GM19043 (cell line): ENCODE results near the gene RPS27.
"Not testable (repeated sequence)": the region's sequence is repeated elsewhere in the genome, so short reads cannot be mapped to it uniquely, and the experiment has no call there.

Source experiments
- ATAC-seq: cut with Tn5 transposase; IDR thresholded peaks from one replicate; pipeline ENCODE4 v1.9.1; 2021; ENCODE audit warnings: low read depth; ENCODE audit not compliant: unreplicated experiment

RPS27 gene

DNA sequence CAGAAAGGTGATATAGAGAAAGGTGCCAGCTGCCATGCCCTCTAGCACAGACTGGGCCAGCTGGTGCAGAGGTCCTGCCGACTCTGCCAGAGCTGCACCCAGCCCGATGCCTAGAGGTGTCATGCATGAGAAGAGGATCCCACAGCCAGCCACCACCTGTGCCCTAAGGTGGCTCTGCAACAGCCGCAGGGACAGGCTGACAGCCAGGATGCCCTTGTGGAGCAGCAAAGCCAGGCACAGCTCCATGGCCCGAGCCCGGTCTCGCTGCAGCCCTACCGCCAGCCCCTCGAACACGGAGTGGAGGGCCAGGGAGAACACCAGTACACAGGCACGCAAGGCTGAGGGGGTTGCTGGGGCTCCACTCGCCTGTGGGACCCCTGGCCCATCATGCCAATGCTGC is 30.4 kb upstream of the RPS27 start:
- no peak for ATAC-seq

- no peak for ATAC-seq
Observed at GRCh38 chr1:153961421-153961820, 29.1 kb upstream of the RPS27 start.

DNA sequence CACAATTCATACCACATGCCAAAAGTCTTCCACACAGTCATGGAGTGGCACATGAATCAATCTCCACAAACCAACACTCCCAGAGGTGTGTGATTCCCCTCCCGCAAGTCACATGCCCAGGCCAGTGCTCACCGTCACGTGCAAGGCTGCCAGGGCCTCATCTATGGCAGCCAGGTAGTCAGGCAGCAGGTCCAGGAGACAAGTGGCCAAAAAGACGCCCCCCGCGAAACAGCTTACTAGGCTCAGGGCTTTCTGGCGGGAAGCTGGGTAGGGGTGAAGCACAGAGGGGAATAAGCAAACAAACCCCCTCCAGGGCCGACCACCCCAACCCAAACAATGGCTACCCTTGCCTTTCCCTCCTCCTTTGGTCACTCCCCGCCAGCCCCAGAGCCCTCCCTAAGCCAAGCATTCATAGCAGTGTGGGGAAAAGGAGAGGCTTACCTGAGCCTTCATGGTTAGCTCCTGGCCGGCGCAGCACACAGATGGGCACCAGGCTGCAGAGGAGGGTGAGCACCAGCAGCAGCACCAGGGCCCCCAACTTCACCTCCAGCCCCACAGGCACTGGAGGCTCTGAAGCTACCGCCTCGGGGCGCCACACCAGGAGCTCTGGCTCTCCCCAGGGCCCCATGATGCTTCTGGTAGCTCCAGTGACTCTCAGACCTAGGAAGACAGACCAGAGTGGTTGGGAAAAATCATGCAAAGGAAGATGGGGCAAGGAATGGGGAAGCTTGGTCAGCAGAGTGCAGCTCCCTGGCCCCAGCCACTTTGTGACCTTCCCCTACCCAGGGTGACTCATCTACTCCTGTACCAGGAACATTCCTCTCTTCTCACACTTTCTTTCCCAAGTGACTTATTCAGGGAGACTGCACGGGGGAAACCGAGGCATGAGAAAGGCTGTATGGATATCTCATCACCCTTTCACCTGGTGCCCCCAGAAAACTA is 28.2 kb upstream of the RPS27 start:
- no peak for ATAC-seq

DNA sequence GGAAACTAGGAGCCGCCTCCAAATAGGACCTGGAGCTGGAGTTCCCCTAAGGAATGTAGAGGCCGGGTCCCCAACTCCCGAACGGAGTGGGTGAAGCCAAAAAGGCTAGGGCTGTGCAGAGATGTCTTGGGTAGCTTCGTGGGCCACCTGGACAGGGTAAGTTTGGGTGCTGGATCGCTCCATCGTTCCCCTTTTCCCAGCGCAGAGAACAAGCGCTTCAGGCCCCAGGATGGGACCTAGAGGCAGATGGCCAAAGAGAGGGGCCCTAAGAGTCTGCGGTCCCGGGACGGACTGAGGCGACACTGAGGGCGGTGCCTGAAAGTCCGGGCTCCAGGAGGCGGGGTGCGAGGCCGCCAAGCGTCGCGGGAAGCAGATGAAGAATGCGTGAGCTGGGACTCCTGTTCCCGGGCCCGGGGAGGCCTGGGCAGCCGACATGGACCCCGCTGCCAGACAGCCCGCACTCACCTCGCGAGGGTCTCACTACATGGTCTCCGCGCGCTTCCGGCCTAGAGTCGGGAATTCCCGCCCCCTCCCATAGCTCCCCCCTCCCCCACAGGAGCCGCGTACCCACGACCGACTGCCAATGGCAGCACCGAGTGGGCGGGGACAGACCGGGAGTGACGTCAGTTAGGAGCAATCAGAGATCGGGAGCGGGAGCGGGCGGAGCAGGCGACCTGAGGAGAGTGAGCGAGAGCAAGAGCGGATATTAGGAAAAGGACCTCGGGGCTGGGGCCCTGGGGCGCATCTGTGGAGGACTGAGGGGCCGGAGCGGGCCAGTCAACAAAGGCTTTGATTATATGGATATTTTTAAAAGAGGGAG is 27.3 kb upstream of the RPS27 start, which contains the start of gene SLC39A1:
Gene SLC39A1 (minus strand): TSS at position 508 of the 820 bp plus-strand sequence. CDS start 822 bp downstream, outside the sequence.
- peak; percentile 46 for ATAC-seq

GRCh38 chr1:153963850-153964331 is 26.7 kb upstream of the RPS27 start:
- no peak for ATAC-seq

GRCh38 chr1:153967107-153967999 is 23.2 kb upstream of the RPS27 start, which contains the start of gene CREB3L4:
CREB3L4 (plus strand) TSS chr1:153967902; CDS start chr1:153968526, 624 bp downstream.
- peak; percentile 80 for ATAC-seq

DNA sequence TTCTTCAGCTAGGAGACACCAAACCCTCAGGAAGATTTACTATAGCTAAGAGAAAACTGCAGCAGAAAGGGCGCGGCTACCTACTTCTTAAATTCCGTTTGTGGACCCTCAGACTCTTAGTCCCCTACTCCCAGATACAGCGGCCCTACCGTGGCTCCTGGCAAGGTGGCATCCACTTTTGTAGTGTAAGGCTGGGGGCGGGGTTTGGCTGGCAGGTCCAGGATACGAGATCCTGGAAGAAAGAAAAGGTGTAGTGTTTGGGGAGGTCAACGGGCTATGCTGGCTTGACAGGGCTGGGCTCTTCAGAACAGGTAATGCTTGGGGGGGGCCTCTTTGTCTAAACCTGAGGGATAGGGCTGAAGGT is 22.6 kb upstream of the RPS27 start:
- ATAC-seq, result no peak

DNA sequence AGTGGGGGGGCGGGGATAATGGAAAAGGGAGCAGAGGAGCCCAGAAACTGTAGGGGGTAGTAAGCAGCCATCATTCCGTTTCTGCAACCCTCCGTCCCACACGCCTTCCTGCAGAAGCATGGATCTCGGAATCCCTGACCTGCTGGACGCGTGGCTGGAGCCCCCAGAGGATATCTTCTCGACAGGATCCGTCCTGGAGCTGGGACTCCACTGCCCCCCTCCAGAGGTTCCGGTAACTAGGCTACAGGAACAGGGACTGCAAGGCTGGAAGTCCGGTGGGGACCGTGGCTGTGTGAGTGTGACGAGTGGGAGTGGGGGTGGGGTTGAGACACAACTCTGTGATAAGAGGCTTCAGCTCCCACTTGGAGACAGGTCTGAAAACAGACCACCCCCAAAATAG is 22.2 kb upstream of the RPS27 start:
- ATAC-seq, result no peak

GRCh38 chr1:153968972-153969371 is 21.6 kb upstream of the RPS27 start:
- ATAC-seq, result no peak

DNA sequence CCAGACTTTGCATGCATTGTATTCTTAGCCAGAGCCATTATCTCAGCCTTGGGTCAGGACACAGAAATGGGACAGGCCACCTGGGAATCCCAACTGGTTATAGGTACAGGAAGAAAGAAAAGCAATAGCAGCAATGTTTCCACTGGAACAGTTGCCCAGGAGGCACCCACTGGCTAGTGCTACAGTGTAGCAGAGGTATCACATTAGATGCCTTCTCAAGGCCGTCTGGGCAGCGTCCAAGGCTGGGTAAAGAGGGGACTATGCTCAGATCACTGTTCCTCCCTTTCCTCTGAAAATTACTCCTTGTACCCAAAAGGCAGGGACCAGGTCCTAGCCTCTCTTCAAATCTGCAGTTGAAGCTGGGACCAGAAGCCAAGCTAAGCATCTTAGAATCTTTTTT is 20.2 kb upstream of the RPS27 start:
- no peak for ATAC-seq

- ATAC-seq, result no peak
Observed at GRCh38 chr1:153973071-153973470, 17.5 kb upstream of the RPS27 start.

DNA sequence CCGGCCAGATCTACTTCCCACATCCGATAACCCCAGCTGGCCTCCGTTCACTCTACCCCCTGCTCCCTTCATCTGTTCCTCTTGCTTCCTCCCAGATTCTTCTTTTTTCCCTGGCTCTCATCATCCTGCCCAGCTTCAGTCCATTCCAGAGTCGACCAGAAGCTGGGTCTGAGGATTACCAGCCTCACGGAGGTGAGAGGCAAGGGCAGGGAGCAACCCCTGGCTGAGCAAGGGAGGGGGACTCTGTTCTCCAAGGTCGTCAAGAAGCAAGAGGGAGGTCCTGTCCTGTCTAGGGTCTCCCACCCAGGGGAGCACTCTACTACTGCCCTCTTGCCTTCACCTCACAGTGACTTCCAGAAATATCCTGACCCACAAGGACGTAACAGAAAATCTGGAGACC is 17.0 kb upstream of the RPS27 start:
- ATAC-seq, result no peak

DNA sequence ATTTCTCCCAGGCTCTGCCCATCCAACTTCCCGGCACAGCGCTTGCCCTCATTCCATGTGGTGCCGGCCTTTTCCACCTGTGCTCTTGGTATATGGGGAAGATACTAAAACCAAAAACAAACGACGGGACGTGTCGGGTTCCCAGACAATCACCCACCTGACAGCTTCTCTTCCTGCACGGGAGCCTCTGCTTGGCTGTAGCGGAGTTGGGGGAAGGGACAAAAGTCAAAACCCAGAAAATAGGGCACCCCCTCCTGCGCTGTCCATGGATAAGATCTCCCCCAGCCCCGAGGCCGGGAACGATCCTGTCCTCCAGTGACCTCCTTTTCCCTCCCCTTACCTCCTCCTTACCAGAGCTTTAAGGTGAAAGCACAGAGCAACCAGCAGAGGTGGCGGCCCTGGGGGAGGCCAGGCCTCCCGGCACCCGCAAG is 13.7 kb upstream of the RPS27 start:
- no peak for ATAC-seq

DNA sequence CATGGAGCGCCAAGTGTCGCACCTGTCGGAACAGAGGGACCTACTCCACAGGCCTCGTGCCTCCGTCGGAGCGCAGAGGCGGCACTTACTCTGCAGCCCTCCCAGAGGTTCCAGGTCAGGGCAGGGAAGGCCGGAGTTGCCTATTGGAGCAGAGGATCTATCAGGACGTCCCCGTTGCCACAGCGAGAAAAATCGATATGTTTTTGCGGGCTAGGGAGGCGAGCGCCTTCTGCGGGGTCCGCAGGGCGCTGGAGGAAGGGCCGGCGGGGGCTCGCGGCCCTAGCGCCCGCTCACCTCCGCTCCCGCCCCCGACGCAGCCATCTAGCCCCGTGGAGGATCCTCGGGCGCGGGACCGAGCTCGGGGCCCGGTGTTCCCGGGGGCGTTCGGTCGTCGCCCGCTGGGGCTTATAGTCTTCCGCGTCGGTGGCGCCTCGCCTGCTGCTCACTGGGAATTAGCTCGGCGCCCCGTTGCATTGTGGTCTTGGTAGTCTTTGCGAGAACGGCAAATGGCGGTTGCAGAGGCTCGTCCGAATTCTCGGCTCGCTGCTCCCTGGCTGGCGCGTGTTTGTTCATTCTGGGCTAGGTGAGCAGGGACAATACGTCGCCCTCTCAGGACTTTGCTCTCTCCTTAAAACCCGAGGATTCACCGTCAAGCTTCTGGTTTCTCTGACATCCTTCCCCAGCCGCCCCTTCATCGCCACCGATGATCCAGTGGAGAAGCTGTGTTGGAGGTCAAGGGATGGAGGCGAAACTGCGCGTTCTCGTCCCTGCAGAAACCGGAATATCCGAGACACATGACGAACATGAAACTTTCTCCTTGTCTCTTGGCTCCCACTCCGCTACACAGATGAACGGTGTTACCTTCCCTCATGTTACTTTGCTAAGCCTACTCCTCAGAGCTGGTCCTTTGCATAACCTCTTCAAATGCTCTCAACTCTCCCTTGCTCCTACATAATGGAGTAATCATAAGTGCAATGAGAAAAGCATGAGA is 13.0 kb upstream of the RPS27 start, which contains the start of gene JTB:
Gene JTB (minus strand): TSS at position 425 of the 991 bp plus-strand sequence. CDS start 422 bp downstream, at position 3.
- ATAC-seq, result no peak

- no peak for ATAC-seq
Observed at GRCh38 chr1:153978274-153978909, 12.2 kb upstream of the RPS27 start.

DNA sequence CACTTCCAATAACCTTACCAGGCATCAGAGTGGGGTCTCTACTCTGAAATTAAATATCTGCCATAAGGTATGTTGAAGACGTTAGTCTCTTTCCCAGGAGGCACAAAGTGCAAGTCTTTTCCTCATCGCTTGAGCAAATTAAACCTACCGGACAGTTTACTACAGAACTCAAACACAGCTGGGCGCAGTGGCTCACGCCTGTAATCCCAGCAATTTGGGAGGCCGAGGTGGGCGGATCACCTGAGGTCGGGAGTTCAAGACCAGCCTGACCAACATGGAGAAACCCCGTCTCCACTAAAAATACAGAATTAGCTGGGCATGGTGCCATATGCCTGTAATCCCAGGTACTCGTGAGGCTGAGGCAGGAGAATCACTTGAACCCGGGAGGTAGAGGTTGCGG is 11.5 kb upstream of the RPS27 start:
- ATAC-seq, result not testable (repeated sequence)

- not testable (repeated sequence) for ATAC-seq
Observed at GRCh38 chr1:153981735-153982134, 8.8 kb upstream of the RPS27 start.

- ATAC-seq, result no peak
Observed at GRCh38 chr1:153984123-153984894, 6.3 kb upstream of the RPS27 start.
